A549 (cell line): ENCODE results near the gene SORCS2.

Experiments used
- CEBPB ChIP-seq, 2 experiments: fragments of >200 bp in 1 of 2; sonication (Bioruptor Twin) in 1 of 2; formaldehyde crosslinking in 1 of 2; IDR thresholded peaks; 2 replicates each; pipeline ENCODE4 v1.6.1; 2012 to 2016
- FOSB ChIP-seq: fragments of 250-450 bp; sonication (Bioruptor Pico); IDR thresholded peaks from 2 replicates; pipeline ENCODE4 v1.5.0; 2020; ENCODE audit warnings: mild to moderate bottlenecking, moderate library complexity
- KDM5A ChIP-seq: fragments of 200-600 bp; sonication (generic); IDR thresholded peaks from 2 replicates; pipeline ENCODE4 v1.6.1; 2016; ENCODE audit warnings: antibody characterized with exemption, mild to moderate bottlenecking
- POLR2A ChIP-seq: IDR thresholded peaks from 2 replicates; pipeline ENCODE4 v1.6.1; 2012; ENCODE audit warnings: mild to moderate bottlenecking, low read length
- RARB ChIP-seq: fragments of 250-450 bp; sonication (Bioruptor Pico); IDR thresholded peaks from 2 replicates; pipeline ENCODE4 v1.8.0; 2021; ENCODE audit warnings: mild to moderate bottlenecking, moderate library complexity
- SMC3 ChIP-seq: fragments of >200 bp; sonication (Bioruptor Twin); formaldehyde crosslinking; IDR thresholded peaks from 3 replicates; pipeline ENCODE4 v1.6.1; 2018; ENCODE audit warnings: inconsistent platforms
- ZSCAN20 ChIP-seq: fragments of 250-450 bp; sonication (Bioruptor Pico); IDR thresholded peaks from 2 replicates; pipeline ENCODE4 v1.8.0; 2022; ENCODE audit warnings: mild to moderate bottlenecking, moderate library complexity
- TF ChIP-seq, protein P1 (sequence below): IDR thresholded peaks from 2 replicates; pipeline ENCODE4 v1.6.1; 2012
- TF ChIP-seq, protein P2 (sequence below): fragments of >200 bp; sonication (Bioruptor Twin); formaldehyde crosslinking; IDR thresholded peaks from 3 replicates; pipeline ENCODE4 v1.5.1; 2016
- TF ChIP-seq, protein P3 (sequence below): IDR thresholded peaks from 2 replicates; pipeline ENCODE4 v1.6.1; 2012
- TF ChIP-seq, protein P4 (sequence below): fragments of 450-650 bp; IDR thresholded peaks from 2 replicates; pipeline ENCODE4 v1.6.1; 2014; ENCODE audit warnings: antibody characterized with exemption
- TF ChIP-seq, protein P5 (sequence below): fragments of 250-450 bp; sonication (Bioruptor Pico); IDR thresholded peaks from 2 replicates; pipeline ENCODE4 v1.5.0; 2020; ENCODE audit warnings: low read depth, mild to moderate bottlenecking, moderate library complexity

DNA sequence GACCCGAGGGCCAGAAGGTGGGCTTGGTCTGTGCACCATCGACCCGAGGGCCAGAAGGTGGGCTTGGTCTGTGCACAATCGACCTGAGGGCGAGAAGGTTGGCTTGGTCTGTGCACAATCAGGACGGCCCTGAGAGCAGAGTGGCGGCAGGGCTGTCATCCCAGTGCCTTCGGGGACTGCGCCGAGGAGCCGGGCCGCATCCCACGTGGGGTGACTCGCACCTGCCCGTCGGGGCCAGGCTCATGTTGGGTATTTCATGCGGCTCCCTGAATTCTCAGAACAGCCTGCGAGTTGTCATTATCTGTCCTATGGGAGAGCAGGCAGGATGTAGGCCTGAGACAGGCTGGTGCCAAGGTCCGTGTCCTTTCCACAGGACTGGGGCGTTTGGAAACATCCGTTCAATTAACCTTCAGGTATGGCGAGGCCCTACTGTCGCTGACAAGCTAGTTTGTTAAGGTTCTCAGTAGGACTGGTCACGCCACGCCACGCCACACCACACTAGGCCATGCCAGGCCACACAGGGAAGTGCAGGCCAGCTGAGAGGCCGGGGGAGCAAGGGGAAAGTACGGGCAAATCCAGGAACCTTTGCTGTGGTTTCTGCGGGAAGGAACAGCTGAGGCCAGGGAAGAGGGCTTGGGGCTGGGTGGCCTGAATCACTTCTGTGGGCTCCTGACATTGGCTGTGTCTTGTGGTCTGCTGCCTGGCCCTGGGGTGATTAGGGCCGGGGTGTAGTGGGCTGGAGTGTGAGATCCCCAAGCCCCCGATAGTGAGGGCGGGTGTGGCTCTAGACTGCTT is 564.4 kb downstream of the SORCS2 start:
- TF ChIP-seq POLR2A (no peak), ZSCAN20 (CRISPR knock-in tag) (no peak), RARB (CRISPR knock-in tag) (no peak), KDM5A (no peak), CEBPB (IDR thresholded peaks at IDR 0.05) (no peak), SMC3 (no peak), FOSB (CRISPR knock-in tag) (no peak)
- TF ChIP-seq, protein P1, sequence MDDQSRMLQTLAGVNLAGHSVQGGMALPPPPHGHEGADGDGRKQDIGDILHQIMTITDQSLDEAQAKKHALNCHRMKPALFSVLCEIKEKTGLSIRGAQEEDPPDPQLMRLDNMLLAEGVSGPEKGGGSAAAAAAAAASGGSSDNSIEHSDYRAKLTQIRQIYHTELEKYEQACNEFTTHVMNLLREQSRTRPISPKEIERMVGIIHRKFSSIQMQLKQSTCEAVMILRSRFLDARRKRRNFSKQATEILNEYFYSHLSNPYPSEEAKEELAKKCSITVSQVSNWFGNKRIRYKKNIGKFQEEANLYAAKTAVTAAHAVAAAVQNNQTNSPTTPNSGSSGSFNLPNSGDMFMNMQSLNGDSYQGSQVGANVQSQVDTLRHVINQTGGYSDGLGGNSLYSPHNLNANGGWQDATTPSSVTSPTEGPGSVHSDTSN, result no peak
- TF ChIP-seq, protein P2, sequence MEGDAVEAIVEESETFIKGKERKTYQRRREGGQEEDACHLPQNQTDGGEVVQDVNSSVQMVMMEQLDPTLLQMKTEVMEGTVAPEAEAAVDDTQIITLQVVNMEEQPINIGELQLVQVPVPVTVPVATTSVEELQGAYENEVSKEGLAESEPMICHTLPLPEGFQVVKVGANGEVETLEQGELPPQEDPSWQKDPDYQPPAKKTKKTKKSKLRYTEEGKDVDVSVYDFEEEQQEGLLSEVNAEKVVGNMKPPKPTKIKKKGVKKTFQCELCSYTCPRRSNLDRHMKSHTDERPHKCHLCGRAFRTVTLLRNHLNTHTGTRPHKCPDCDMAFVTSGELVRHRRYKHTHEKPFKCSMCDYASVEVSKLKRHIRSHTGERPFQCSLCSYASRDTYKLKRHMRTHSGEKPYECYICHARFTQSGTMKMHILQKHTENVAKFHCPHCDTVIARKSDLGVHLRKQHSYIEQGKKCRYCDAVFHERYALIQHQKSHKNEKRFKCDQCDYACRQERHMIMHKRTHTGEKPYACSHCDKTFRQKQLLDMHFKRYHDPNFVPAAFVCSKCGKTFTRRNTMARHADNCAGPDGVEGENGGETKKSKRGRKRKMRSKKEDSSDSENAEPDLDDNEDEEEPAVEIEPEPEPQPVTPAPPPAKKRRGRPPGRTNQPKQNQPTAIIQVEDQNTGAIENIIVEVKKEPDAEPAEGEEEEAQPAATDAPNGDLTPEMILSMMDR, result no peak
- TF ChIP-seq, protein P3, sequence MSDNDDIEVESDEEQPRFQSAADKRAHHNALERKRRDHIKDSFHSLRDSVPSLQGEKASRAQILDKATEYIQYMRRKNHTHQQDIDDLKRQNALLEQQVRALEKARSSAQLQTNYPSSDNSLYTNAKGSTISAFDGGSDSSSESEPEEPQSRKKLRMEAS, result no peak
- TF ChIP-seq, protein P4, sequence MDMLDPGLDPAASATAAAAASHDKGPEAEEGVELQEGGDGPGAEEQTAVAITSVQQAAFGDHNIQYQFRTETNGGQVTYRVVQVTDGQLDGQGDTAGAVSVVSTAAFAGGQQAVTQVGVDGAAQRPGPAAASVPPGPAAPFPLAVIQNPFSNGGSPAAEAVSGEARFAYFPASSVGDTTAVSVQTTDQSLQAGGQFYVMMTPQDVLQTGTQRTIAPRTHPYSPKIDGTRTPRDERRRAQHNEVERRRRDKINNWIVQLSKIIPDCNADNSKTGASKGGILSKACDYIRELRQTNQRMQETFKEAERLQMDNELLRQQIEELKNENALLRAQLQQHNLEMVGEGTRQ, result no peak
- TF ChIP-seq, protein P5, sequence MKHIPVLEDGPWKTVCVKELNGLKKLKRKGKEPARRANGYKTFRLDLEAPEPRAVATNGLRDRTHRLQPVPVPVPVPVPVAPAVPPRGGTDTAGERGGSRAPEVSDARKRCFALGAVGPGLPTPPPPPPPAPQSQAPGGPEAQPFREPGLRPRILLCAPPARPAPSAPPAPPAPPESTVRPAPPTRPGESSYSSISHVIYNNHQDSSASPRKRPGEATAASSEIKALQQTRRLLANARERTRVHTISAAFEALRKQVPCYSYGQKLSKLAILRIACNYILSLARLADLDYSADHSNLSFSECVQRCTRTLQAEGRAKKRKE, result no peak
